IMR-90 (cell line): ENCODE data around the gene TINAG.

Source experiments
- ELK1 ChIP-seq: fragments of 150-350 bp; IDR thresholded peaks from 2 replicates; pipeline ENCODE4 v1.6.1; 2016; ENCODE audit warnings: low read depth, mild to moderate bottlenecking, low read length, moderate library complexity, borderline replicate concordance
- MAFK ChIP-seq: IDR thresholded peaks from 2 replicates; pipeline ENCODE4 v1.6.1; 2012; ENCODE audit warnings: low read depth, low read length, improper control_type of control experiment
- POLR2A ChIP-seq: IDR thresholded peaks from 2 replicates; pipeline ENCODE4 v1.6.1; 2012; ENCODE audit warnings: mild to moderate bottlenecking, low read depth, low read length
- RFX5 ChIP-seq: IDR thresholded peaks from 2 replicates; pipeline ENCODE4 v1.8.0; 2012; ENCODE audit warnings: low read depth, mild to moderate bottlenecking, low read length, moderate library complexity
- TF ChIP-seq, protein P1 (sequence below): conservative IDR thresholded peaks from 2 replicates; pipeline ENCODE4 v1.5.1; 2012; ENCODE audit warnings: mild to moderate bottlenecking, low read depth, low read length, improper control_type of control experiment

DNA sequence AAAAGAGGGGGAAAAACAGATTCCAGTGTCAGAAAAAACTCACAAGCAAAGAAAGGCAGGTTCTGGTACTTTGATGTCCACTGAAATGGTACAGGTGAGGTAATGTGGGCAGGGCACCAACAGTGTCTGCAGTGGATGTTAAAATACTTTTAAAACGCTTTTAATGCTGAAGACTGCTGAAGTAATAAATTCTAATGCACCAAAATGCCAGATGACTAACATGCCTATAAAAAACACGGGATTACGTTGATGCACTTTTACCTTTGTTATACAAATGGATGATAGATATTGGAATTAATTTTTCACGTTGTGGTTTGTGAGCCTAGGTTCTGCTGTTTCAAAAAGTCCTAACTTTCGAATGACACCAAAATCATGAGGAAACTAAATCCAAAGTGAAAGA is 83.3 kb downstream of the TINAG start:
- no peak for TF ChIP-seq MAFK
- TF ChIP-seq, protein P1, sequence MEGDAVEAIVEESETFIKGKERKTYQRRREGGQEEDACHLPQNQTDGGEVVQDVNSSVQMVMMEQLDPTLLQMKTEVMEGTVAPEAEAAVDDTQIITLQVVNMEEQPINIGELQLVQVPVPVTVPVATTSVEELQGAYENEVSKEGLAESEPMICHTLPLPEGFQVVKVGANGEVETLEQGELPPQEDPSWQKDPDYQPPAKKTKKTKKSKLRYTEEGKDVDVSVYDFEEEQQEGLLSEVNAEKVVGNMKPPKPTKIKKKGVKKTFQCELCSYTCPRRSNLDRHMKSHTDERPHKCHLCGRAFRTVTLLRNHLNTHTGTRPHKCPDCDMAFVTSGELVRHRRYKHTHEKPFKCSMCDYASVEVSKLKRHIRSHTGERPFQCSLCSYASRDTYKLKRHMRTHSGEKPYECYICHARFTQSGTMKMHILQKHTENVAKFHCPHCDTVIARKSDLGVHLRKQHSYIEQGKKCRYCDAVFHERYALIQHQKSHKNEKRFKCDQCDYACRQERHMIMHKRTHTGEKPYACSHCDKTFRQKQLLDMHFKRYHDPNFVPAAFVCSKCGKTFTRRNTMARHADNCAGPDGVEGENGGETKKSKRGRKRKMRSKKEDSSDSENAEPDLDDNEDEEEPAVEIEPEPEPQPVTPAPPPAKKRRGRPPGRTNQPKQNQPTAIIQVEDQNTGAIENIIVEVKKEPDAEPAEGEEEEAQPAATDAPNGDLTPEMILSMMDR = no peak
- TF ChIP-seq ELK1 = no peak
- TF ChIP-seq POLR2A = no peak
- no peak for TF ChIP-seq RFX5
